IPS-20b (cell line): ENCODE data around the gene HSP90B1.

Experiments used
- H3K27ac ChIP-seq: one replicate; pipeline ENCODE4 v1.5.1; 2013; ENCODE audit warnings: low read length
- H3K27me3 ChIP-seq: 2 replicates; pipeline ENCODE4 v1.6.1; 2013; ENCODE audit warnings: mild to moderate bottlenecking, low read length, inconsistent platforms; ENCODE audit not compliant: insufficient read depth
- H3K36me3 ChIP-seq: 2 replicates; pipeline ENCODE4 v1.6.1; 2013; ENCODE audit warnings: low read depth, mild to moderate bottlenecking, inconsistent platforms, low read length, moderate library complexity; ENCODE audit not compliant: insufficient read depth
- H3K4me1 ChIP-seq: 2 replicates; pipeline ENCODE4 v1.6.1; 2013; ENCODE audit warnings: mild to moderate bottlenecking, control low read depth, inconsistent platforms, low read length, moderate library complexity; ENCODE audit not compliant: insufficient read depth
- H3K4me3 ChIP-seq: 2 replicates; pipeline ENCODE4 v1.5.1; 2013; ENCODE audit warnings: mild to moderate bottlenecking, low read length, inconsistent platforms
- H3K9ac ChIP-seq: 2 replicates; pipeline ENCODE4 v1.6.1; 2013; ENCODE audit warnings: low read depth, mild to moderate bottlenecking, inconsistent platforms, low read length, moderate library complexity
- H3K9me3 ChIP-seq: 2 replicates; pipeline ENCODE4 v1.6.1; 2013; ENCODE audit warnings: mild to moderate bottlenecking, low read depth, low read length, inconsistent platforms; ENCODE audit not compliant: insufficient read depth

The HSP90B1 gene

GRCh38 chr12:103986829-103987228, 56.6 kb downstream of the HSP90B1 start:
- Histone ChIP-seq H3K9me3 (no peaks in the 10 kb centered on the region), H3K27ac (no peak overlapping the region), H3K27me3 (no peaks in the 10 kb centered on the region), H3K36me3 (peaks cover 67% of the 10 kb centered on the region), H3K4me3 (no peak overlapping the region), H3K9ac (no peak overlapping the region), H3K4me1 (no peaks in the 10 kb centered on the region; the same call in 1 of the 2 replicates)

GRCh38 chr12:103994235-103994634, 64.0 kb downstream of the HSP90B1 start:
- Histone ChIP-seq H3K4me3 (no peak overlapping the region), H3K9ac (no peak overlapping the region), H3K36me3 (peaks cover 5% of the 10 kb centered on the region), H3K9me3 (no peaks in the 10 kb centered on the region), H3K27ac (no peak overlapping the region), H3K4me1 (no peaks in the 10 kb centered on the region), H3K27me3 (no peaks in the 10 kb centered on the region)

GRCh38 chr12:103996595-103996994, 66.4 kb downstream of the HSP90B1 start:
- H3K9ac ChIP-seq, result no peak overlapping the region
- H3K27ac ChIP-seq, result no peak overlapping the region
- no peaks in the 10 kb centered on the region for H3K9me3 ChIP-seq
- H3K4me3 ChIP-seq, result no peak overlapping the region
- H3K36me3 ChIP-seq, result no peaks in the 10 kb centered on the region
- H3K4me1 ChIP-seq, result no peaks in the 10 kb centered on the region
- no peaks in the 10 kb centered on the region for H3K27me3 ChIP-seq

GRCh38 chr12:103997286-103997900, 67.2 kb downstream of the HSP90B1 start:
- Histone ChIP-seq H3K36me3 (no peaks in the 10 kb centered on the region), H3K27me3 (no peaks in the 10 kb centered on the region), H3K4me3 (no peak overlapping the region), H3K4me1 (no peaks in the 10 kb centered on the region), H3K9me3 (no peaks in the 10 kb centered on the region), H3K27ac (no peak overlapping the region), H3K9ac (no peak overlapping the region)
